Measurements from ENCODE around the gene UBE3C.

DNA sequence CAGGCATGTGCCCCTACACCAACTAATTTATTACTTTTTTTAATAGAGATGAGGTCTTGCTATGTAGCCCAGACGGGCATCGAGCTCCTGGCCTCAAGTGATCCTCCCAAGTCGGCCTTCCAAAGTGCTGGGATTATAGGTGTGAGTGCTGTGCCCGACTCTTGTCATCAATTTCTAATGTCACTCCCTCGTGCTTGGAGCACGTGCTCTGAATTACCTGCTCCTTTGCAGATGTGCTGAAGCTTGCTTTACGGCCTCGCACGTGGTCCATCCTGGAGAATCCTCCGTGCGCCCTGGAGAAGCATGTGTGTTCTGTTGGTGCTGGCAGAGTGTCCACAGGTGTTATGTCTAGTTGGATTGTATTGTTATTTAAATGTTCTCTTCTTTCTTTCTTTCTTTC lies 11.8 kb upstream of the UBE3C start:
- no peak for TF ChIP-seq SIN3A (IDR thresholded peaks at IDR 0.05; ENCODE audit: borderline replicate concordance, insufficient read depth, low read length)
- no peak for TF ChIP-seq POLR2AphosphoS5 (IDR thresholded peaks at IDR 0.05; ENCODE audit: low read depth, low read length)
- no peak for TF ChIP-seq TAF1 (IDR thresholded peaks at IDR 0.05; ENCODE audit: borderline replicate concordance, insufficient read depth, low read length)
